ENCODE results near the gene GMEB2. TPM values are rescaled to one million over a fixed set of nuclear protein-coding genes. Genes with fewer than 3 reads are reported as not detected.

GMEB2 gene
- total and polyA plus RNA-seq, 8 donors, result 4.1 to 10.4 (median 6.1) TPM

GRCh38 chr20:63657937-63658748, 31.2 kb upstream of the GMEB2 start, which contains the start of gene RTEL1:
RTEL1 (plus strand) TSS chr20:63658312; CDS start chr20:63659403, 1,091 bp downstream.
- Histone ChIP-seq H3K27ac (peak within 1 kb of the TSS; percentile 58 to 77 (median 69)), H3K27me3 (no peaks in the 10 kb centered on the region), H3K9me3 (no peaks in the 10 kb centered on the region), H3K4me3 (peak within 1 kb of the TSS; percentile 59 to 76 (median 66)), H3K4me1 (peaks cover 3 to 14% (median 4%) of the 10 kb centered on the region in 3 donors), H3K36me3 (peaks cover 0 to 3% (median 0%) of the 10 kb centered on the region in 3 donors)
- FAIRE-seq (no peak), DNase-seq (peak; percentile 87 to 94 (median 90)), ATAC-seq (peak; percentile 94 to 96 (median 94))
- 2% methylated on average over 71 to 73 of the region's 73 CpGs for WGBS, 2 donors
- TF ChIP-seq CTCF (IDR thresholded peaks at IDR 0.05), result no peak
- intact Hi-C loops (cut with DNase I), result no loop called here

GRCh38 chr20:63657260-63657936, 30.5 kb upstream of the GMEB2 start:
- Histone ChIP-seq H3K36me3 (peaks cover 0 to 3% (median 0%) of the 10 kb centered on the region in 3 donors), H3K4me3 (peak overlapping the region; percentile 59 to 76 (median 66)), H3K9me3 (no peaks in the 10 kb centered on the region), H3K4me1 (peaks cover 3 to 14% (median 4%) of the 10 kb centered on the region in 3 donors), H3K27me3 (no peaks in the 10 kb centered on the region), H3K27ac (peak overlapping the region; percentile 58 to 77 (median 69))
- intact Hi-C loops (cut with DNase I), result no loop called here
- DNase-seq (peak in 2 of 6 donors; percentile 47 to 63), FAIRE-seq (no peak), ATAC-seq (no peak)
- 46 to 54% methylated on average over 31 of the region's 31 CpGs for WGBS, 2 donors
- TF ChIP-seq CTCF (IDR thresholded peaks at IDR 0.05), result no peak

DNA sequence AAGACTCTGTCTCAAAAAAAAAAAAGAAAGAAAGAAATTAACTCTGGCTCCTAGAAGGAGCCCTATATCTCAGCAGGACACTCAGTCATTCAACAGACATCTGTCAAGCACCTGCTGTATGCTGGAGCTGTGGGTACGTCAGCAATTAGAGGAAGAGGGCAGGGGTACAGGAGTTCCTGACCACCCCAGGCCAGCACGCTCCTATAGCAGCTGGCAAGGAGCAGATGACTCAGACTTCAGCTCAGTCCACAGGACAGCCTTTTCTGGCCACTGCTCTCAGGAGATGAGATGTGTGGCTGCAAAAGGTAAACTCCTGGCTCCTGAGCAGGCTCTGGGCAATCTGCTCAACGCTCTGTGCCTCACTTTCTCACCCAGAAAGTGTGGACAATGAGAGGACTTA, 29.6 kb upstream of the GMEB2 start:
- Histone ChIP-seq H3K9me3 (no peaks in the 10 kb centered on the region), H3K4me1 (peaks cover 3 to 20% (median 4%) of the 10 kb centered on the region in 3 donors), H3K27me3 (no peaks in the 10 kb centered on the region), H3K36me3 (peaks cover 0 to 3% (median 0%) of the 10 kb centered on the region in 3 donors), H3K27ac (no peak overlapping the region), H3K4me3 (no peak overlapping the region)
- WGBS, 2 donors, result 84 to 92% methylated on average over 3 of the region's 3 CpGs
- no peak for TF ChIP-seq CTCF (IDR thresholded peaks at IDR 0.05)
- ATAC-seq (no peak), FAIRE-seq (no peak), DNase-seq (no peak)
- intact Hi-C loops (cut with DNase I), result no loop called here

GRCh38 chr20:63655249-63655648, 28.3 kb upstream of the GMEB2 start:
- Histone ChIP-seq H3K36me3 (no peaks in the 10 kb centered on the region), H3K4me3 (no peak overlapping the region), H3K9me3 (no peaks in the 10 kb centered on the region), H3K27me3 (no peaks in the 10 kb centered on the region), H3K27ac (no peak overlapping the region), H3K4me1 (peaks cover 3 to 20% (median 4%) of the 10 kb centered on the region in 3 donors)
- no peak for DNase-seq
- no peak for FAIRE-seq
- no peak for TF ChIP-seq CTCF (IDR thresholded peaks at IDR 0.05)
- ATAC-seq, result no peak
- intact Hi-C loops (cut with DNase I), result no loop called here
- WGBS, 2 donors, result 70 to 83% methylated on average over 4 of the region's 4 CpGs
